Adrenal gland (tissue), 12 donors: Measurements from ENCODE around the gene USP7. TPM values are rescaled to one million over a fixed set of nuclear protein-coding genes. Genes with fewer than 3 reads are reported as not detected.
A peak's percentile ranks its signal among the peaks of the same experiment; 100 is the strongest.

Experiments used
- DNase-seq, 7 donors: peaks; one replicate each; pipeline ENCODE4 v3.0.0-alpha.2; 2019 to 2020
- H3K27ac ChIP-seq, 5 donors: fragments of 200-600 bp; sonication (generic) in 4 of 5; 1 replicate in 3 of 5; 2 replicates in 2 of 5; pipeline versions ENCODE4 v1.5.1 to v1.8.0; 2016 to 2020; ENCODE audit warnings: mild to moderate bottlenecking in 1 of 5
- H3K27me3 ChIP-seq: fragments of 200-600 bp; 2 replicates; pipeline ENCODE4 v1.8.0; 2021
- H3K36me3 ChIP-seq, 2 donors: fragments of 200-600 bp; replicated peaks in 1 of 2; 1 replicate in 1 of 2; 2 replicates in 1 of 2; pipeline versions ENCODE4 v1.5.1 to v1.8.0; 2018 to 2022
- H3K4me1 ChIP-seq, 2 donors: fragments of 200-600 bp; replicated peaks in 1 of 2; 1 replicate in 1 of 2; 2 replicates in 1 of 2; pipeline versions ENCODE4 v1.5.1 to v1.8.0; 2018 to 2021
- H3K4me3 ChIP-seq, 4 donors: fragments of 200-600 bp; sonication (generic) in 3 of 4; one replicate each; pipeline ENCODE4 v1.5.1; 2016 to 2018
- H3K9me3 ChIP-seq, 3 donors: fragments of 200-600 bp; sonication (generic) in 1 of 3; replicated peaks in 1 of 3; 1 replicate in 2 of 3; 2 replicates in 1 of 3; pipeline versions ENCODE4 v1.5.1 to v1.8.0; 2016 to 2021
- POLR2A ChIP-seq, 2 donors: fragments of 450-650 bp; IDR thresholded peaks; one replicate each; pipeline ENCODE4 v1.6.1; 2017; ENCODE audit warnings: antibody characterized with exemption in 2 of 2, mild to moderate bottlenecking in 2 of 2, moderate library complexity in 1 of 2
- WGBS, 4 donors: extraction: QIAGEN DNeasy Blood & Tissue Kit in 2 of 4; methylation state at CpG; one replicate each; pipeline versions ENCODE4 v1.1.5 to v1.1.7; 2013 to 2017; 5-methylcytosine and 5-hydroxymethylcytosine counted together
- intact Hi-C, 2 donors: fragments of 100-400 bp; cut with DNase I; formaldehyde crosslinking; loops; one replicate each; pipeline versions ENCODE4 v1.14.1 to v1.15.0; 2022 to 2023
- polyA plus RNA-seq, 3 donors: library from polyadenylated mRNA; stranded (reverse); fragments of 200-250 nt in 2 of 3; fragments of 350-450 nt in 1 of 3; fragmentation: Illumina TruSeq in 1 of 3; extraction: RNeasy Lipid Tissue Mini Kit (QIAGEN cat#74804) in 1 of 3; gene quantifications; one replicate each; pipeline ENCODE4 v1.2.3, GENCODE V29; 2013 to 2014
- total RNA-seq, 9 donors: library from RNA; depleted of rRNA in 4 of 9; stranded (reverse); fragments of >200 nt in 4 of 9; fragments of 120-200 nt in 1 of 9; fragmentation: NEBNext Ultra II Directional in 1 of 9; extraction: Animal tissue kit (Norgen Biotek cat#: 25700) in 1 of 9; gene quantifications; one replicate each; pipeline versions ENCODE4 v1.1.0 to v1.2.4, GENCODE V29; 2013 to 2023
- TF ChIP-seq, protein P1 (sequence below), 6 experiments: fragments of 450-650 bp in 4 of 6; fragments of 200-600 bp in 2 of 6; sonication (generic) in 1 of 6; IDR thresholded peaks; 1 replicate in 5 of 6; 2 replicates in 1 of 6; pipeline versions ENCODE4 v1.5.1 to v1.8.0; 2016 to 2021; ENCODE audit warnings: antibody characterized with exemption in 6 of 6, mild to moderate bottlenecking in 2 of 6, moderate library complexity in 1 of 6
- donor health status: healthy with polysubstance abuse.
- donor health status: Bipolar disorder and iron deficiency.
- donor health status: DM: yes; HTN: yes; CAD: no.
- donor health status: DM: no; HTN: no; CAD: no.
- donor health status: DM: no; HTN: no; CAD: no.
- donor health status: DM: yes; HTN: yes; CAD: no.

The USP7 gene
- total and polyA plus RNA-seq, 12 donors, result 23.7 to 121 (median 68.2) TPM

DNA sequence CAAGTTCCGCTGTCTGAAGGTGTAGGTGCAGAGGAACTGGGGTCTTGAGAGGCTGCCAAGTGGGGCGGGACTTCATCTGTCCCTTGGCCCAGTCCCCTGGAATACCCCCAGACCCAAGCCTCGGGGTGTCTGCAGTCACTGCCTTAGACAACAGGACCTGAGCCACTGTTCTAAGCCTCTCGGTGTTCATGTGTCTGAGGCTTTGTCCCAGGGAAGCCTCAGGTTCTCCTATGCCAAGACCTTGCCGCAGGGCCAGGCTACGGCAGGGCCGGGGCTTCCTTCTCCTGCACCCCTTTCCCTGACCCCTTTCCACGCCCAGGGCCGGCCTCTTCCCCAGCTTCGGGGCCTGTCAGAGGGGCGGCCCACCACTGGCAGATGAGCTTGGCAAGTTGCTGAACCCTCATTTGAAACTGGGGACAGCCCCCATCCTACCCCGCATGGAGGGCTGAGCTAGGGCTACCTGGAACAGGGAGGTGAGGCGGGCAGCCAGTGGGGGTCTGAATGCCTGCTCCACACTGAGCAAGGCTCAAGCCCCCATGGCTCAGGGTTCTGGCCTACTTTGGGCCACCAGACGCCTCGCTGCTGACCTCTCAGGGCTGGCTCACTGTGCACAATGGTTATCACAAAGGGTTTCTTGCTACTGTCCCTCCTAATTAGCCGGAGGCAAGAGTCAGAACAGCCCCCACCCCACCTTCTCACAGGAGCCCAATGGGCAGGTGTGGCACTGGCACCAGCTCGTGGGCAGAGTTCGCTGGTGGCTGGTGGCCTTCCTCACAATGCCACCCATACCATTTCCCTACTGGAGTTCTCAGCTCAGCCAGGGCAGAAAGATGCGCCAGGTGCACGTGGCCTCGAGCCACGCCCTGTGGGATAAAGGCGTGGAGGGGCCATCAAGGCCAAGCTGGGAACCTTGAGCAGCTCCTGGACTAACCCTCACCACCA is 74.5 kb downstream of the USP7 start:
- WGBS, 4 donors, result 82 to 84% (median 83%) methylated on average over 14 to 23 of the region's 23 CpGs
- peaks cover 0 to 29% of the 10 kb centered on the region in 2 donors for H3K36me3 ChIP-seq
- intact Hi-C loops, result loop anchor here in 1 of 2 donors (10.0 kb wide), 1 partner anchor 234 kb away; no protein-coding TSS in a partner anchor
- H3K9me3 ChIP-seq, result no peaks in the 10 kb centered on the region
- peak in 2 of 7 donors; percentile 19 to 23 for DNase-seq
- TF ChIP-seq POLR2A (IDR thresholded peaks at IDR 0.05), result no peak
- TF ChIP-seq, protein P1, sequence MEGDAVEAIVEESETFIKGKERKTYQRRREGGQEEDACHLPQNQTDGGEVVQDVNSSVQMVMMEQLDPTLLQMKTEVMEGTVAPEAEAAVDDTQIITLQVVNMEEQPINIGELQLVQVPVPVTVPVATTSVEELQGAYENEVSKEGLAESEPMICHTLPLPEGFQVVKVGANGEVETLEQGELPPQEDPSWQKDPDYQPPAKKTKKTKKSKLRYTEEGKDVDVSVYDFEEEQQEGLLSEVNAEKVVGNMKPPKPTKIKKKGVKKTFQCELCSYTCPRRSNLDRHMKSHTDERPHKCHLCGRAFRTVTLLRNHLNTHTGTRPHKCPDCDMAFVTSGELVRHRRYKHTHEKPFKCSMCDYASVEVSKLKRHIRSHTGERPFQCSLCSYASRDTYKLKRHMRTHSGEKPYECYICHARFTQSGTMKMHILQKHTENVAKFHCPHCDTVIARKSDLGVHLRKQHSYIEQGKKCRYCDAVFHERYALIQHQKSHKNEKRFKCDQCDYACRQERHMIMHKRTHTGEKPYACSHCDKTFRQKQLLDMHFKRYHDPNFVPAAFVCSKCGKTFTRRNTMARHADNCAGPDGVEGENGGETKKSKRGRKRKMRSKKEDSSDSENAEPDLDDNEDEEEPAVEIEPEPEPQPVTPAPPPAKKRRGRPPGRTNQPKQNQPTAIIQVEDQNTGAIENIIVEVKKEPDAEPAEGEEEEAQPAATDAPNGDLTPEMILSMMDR (IDR thresholded peaks at IDR 0.05), result no peak
- peaks cover 7 to 40% of the 10 kb centered on the region in 2 donors for H3K4me1 ChIP-seq
- H3K4me3 ChIP-seq, result no peak overlapping the region
- no peak overlapping the region for H3K27ac ChIP-seq
- no peaks in the 10 kb centered on the region for H3K27me3 ChIP-seq

DNA sequence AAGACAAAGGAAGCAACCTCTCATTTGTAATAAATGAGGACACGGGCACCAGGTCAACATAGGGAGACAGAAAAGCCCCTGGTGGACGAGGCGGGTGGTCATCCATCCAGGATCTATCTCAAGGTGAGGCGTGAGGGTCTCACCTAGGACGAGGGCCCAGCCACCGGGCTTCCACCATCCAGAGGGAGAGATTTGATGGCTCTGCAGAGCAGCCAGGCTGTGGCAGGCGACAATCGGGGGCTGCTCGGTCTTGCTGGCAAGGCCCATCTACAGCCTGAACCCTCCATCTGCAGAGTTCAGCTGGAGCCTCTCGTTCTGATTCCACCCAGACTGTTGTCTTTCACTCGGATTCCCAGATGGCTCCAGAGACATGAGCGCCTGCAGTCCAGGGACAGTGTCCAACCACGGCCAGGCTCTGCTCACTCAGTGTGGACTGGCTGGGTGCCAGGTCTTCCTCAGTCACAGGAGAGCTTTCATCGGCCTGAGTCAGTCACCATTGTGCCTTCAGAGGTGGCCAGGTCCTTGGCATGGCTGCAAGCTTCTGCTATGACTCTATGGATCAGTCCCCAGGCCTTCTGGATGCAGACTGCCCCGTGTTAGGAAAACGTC is 75.7 kb downstream of the USP7 start:
- TF ChIP-seq, protein P1 (IDR thresholded peaks at IDR 0.05), result no peak
- peak in 1 of 2 donors; percentile 48 for TF ChIP-seq POLR2A (IDR thresholded peaks at IDR 0.05)
- peak; percentile 93 to 99 (median 97) for DNase-seq
- no peaks in the 10 kb centered on the region for H3K27me3 ChIP-seq
- H3K9me3 ChIP-seq, result no peaks in the 10 kb centered on the region
- peaks cover 0 to 17% of the 10 kb centered on the region in 2 donors for H3K36me3 ChIP-seq
- no peak overlapping the region for H3K4me3 ChIP-seq
- 58 to 79% (median 62%) methylated on average over 9 to 16 of the region's 16 CpGs for WGBS, 4 donors
- peak overlapping the region in 3 of 5 donors; percentile 50 to 66 (median 61) for H3K27ac ChIP-seq
- intact Hi-C loops, result loop anchor here in 1 of 2 donors (10.0 kb wide), 1 partner anchor 233 kb away; no protein-coding TSS in a partner anchor
- peaks cover 7 to 38% of the 10 kb centered on the region in 2 donors for H3K4me1 ChIP-seq

DNA sequence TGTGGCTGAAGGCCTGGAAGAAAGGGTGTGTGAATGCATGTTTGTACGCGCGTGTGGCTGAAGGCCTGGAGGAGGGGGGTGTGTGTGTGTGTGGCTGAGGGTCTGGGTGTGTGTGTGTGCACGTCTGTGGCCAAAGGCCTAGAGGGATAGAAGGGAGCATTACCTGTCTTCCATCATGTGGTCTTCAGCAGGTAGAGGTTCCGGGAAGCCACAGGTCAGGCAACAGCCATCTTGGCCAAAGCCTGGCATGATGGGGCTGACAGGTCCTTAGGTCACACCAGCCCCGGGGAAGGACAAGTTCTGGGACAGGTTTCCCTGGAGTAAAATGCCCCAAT is 76.3 kb downstream of the USP7 start:
- peaks cover 0 to 15% of the 10 kb centered on the region in 2 donors for H3K36me3 ChIP-seq
- DNase-seq, result peak in 1 of 7 donors; percentile 12
- TF ChIP-seq, protein P1 (IDR thresholded peaks at IDR 0.05), result no peak
- H3K27me3 ChIP-seq, result no peaks in the 10 kb centered on the region
- H3K4me1 ChIP-seq, result peaks cover 7 to 32% of the 10 kb centered on the region in 2 donors
- H3K9me3 ChIP-seq, result no peaks in the 10 kb centered on the region
- intact Hi-C loops, result loop anchor here in 1 of 2 donors (10.0 kb wide), 1 partner anchor 233 kb away; no protein-coding TSS in a partner anchor
- peak overlapping the region in 1 of 5 donors; percentile 61 for H3K27ac ChIP-seq
- 89 to 93% (median 90%) methylated on average over 5 to 6 of the region's 6 CpGs for WGBS, 4 donors
- no peak overlapping the region for H3K4me3 ChIP-seq
